KG1 (cell line): ENCODE results near the gene GRAMD2A.

Experiments
- DNase-seq: peaks from one replicate; lab custom pipeline; 2025; lab: John Stamatoyannopoulos, UW

The GRAMD2A gene

GRCh38 chr15:72197460-72198355, at the start of gene GRAMD2A:
Gene GRAMD2A, minus strand, starts transcription at chr15:72197787.
- DNase-seq, result no peak

DNA sequence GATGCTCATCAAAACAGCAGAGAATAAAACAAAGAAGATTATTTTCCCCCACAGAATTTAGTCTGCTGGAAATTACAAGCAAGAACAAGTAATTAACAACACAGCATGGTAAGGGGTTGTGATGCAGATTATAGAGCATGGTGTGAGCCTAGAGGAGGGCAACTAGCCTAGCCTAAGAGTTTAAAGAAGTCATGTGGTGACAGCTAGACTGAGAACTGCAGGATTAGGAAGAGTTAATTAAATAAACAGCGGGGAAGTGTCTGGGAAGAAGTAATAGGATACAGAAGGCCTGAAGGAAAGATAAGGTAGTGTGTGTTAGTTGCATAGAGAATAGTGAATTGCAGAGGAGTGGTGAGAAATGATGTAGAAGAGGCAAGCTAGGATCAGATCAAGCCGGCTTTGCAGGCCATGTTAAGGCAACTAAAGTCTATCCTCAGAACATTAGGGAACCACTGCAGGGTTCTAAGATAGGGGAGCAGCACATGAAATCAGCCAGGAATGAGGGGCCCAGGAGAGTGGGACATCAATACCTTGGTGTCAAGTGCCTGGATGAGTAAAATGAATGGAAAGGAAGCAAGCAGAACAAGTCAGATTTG, 45.3 kb upstream of the GRAMD2A start:
- DNase-seq, result no peak

DNA sequence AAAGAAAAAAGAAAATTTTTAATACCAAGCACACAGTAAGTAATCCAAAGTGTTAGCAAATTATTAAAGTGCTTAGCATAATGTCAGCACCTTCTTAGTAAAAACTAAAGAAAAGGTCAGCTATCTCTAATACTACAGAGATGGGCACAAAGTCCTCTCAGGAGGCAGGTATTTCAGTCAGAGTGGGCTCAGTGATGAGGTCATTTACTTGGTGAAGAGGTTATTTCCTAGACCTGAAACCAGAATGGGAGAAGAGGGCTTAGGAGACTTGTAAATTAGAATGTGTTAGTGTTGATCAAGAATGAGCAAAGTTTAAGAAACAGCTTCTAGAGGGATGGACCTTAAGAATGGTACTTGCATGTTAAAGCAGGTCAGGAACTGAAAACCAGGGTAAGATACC, 42.1 kb upstream of the GRAMD2A start:
- DNase-seq, result no peak

DNA sequence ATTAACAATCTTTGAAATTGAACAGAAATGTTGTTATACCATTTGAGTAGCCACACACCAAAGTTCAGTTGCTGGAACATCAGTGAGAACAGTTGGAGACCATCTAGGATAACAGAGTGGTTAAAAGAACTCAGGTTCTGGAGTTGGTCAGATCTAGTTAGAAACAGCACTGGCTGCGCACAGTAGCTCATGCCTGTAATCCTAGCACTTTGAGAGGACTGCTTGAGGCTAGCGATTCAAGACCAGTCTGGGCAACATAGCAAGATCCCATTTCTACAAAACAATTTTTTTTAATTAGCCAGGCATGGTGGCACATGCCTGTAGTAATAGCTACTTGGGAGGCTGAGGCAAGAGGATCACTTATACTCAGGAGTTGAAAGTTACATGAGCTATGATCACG, 41.0 kb upstream of the GRAMD2A start:
- DNase-seq, result no peak

- no peak for DNase-seq
Measured at GRCh38 chr15:72237853-72238224, 40.3 kb upstream of the GRAMD2A start.

GRCh38 chr15:72237029-72237852, 39.7 kb upstream of the GRAMD2A start:
- DNase-seq, result peak; percentile 28

GRCh38 chr15:72236381-72237003, 38.9 kb upstream of the GRAMD2A start:
- no peak for DNase-seq

DNA sequence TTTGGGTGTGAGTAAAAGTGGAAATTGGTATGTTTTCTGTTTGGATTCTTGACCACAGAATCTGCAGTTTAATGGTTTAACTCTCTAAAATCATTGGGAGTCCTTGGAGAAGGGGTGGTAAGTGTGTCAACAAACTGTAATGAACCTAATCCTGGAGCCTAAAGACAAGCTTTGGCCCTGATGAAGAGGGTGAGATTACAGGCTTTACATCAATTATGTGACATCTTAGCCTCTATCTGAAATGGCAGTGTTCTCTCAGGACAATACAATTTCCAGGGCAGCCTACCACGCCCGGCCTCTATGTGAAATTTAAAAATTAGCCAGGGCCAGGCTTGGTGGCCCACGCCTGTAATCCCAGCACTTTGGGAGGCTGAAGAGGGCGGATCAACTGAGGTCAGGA, 37.7 kb upstream of the GRAMD2A start:
- DNase-seq, result no peak

DNA sequence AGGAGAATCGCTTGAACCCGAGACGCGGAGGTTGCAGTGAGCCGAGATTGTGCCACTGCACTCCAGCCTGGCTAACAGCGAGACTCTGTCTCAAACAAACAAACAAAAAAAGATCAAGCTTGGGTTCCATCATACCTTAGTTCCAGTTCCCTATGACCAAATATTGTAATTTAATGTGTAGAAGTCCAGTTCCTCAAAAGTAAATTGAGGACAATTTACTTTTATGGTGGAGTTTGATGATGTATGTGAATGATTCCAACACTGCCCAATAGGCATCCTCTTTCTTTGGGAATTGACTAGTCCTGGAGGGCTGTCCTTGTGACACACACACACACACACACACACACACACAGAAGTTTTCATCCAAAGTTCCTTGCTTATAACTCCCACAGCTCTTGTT, 36.2 kb upstream of the GRAMD2A start:
- no peak for DNase-seq

GRCh38 chr15:72231833-72232478, 34.4 kb upstream of the GRAMD2A start:
- no peak for DNase-seq

DNA sequence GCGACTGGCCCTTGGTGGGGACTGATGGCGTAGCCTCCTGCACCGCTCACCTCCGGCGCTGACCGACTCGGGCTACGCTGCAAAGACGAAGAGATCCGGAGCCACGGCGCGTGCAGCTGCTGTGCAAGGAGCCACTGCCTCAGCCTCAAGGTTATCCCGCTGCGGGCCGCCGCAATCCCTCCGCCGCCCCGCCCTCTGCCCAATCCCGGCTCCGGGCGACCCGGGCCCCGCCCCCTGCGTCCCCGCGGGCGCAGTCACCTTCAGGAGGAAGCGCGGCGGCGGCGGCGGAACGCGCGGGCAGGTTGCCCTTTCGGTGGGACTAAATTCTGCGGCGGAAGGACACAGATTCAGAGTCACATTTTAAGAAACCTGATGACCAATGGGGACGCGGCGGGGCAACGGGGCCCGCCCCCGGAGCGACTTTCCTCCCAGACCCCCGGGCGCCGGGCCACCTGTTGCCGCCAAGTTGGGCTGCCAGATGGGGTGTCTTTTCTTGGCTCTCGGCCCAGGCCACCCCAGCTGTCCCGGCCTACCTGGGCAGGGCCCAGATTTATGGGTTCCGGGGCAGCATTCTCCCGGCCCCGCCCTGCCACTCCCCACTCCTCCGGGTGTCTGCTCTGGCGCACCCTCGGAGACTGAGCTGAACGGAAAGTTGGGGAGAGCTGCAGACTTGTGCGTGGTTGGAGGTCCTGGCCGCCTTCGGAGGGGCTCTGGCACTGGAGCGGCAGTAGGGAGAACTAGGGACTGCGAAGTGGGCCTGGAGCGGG, 33.7 kb upstream of the GRAMD2A start, which contains the start of gene PKM:
Gene PKM, minus strand, starts transcription at position 125 of the 767 bp plus-strand sequence. CDS start 12,093 bp downstream, outside the sequence.
- DNase-seq, result peak; percentile 83

GRCh38 chr15:72230197-72231065, 32.8 kb upstream of the GRAMD2A start:
- DNase-seq, result no peak

DNA sequence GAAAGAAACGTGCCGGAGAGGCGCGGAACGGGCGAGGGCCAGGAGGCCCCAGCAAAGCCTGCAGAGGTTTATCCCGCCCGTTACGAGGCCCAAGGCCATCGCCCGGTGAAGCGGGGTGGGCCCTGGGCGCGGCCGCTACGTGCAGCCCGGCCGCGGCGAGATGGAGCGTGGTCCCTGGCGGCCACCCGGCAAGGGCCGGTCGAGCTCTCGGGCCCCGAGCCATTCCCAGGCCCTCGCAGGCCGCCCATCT, 32.3 kb upstream of the GRAMD2A start:
- DNase-seq, result no peak

GRCh38 chr15:72229076-72229946, 31.7 kb upstream of the GRAMD2A start:
- no peak for DNase-seq

- DNase-seq, result peak; percentile 8
Measured at GRCh38 chr15:72227720-72228119, 30.1 kb upstream of the GRAMD2A start.

GRCh38 chr15:72227192-72227586, 29.6 kb upstream of the GRAMD2A start:
- no peak for DNase-seq

GRCh38 chr15:72223278-72223677, 25.7 kb upstream of the GRAMD2A start:
- no peak for DNase-seq

DNA sequence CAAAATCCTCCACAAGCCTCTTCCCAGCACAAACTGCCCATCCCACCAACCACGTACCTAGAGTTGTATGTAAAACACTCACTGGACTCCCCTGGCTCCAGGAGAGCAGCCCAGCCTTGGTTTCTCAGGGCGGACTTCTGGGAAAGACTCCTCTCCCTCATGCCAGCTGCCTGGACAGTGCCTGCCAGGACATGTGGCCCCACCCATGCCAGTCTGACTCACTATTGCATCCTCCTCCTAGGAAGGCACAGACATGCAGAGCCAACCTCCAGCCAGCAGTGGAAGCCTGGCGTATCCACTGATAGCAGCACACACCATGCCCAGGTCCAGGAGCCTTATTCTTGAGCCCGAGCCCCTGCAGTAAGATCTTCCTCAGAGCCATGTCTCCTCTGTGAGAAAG, 24.8 kb upstream of the GRAMD2A start:
- DNase-seq, result no peak

- no peak for DNase-seq
Measured at GRCh38 chr15:72220687-72221086, 23.1 kb upstream of the GRAMD2A start.
